Astrocyte of the cerebellum (primary cell): ENCODE results near the gene SETBP1.

Experiments used
- DNase-seq: peaks from one replicate; pipeline ENCODE4 v3.0.0-alpha.2; 2011; ENCODE audit warnings: low read depth
- H3K4me3 ChIP-seq: 2 replicates; pipeline ENCODE4 v1.5.1; 2011; ENCODE audit warnings: mild to moderate bottlenecking, low read depth, low read length, moderate library complexity
- CTCF ChIP-seq: IDR thresholded peaks from 2 replicates; pipeline ENCODE4 v1.5.1; 2012; ENCODE audit warnings: low read length, low read depth, moderate library complexity, mild to moderate bottlenecking; ENCODE audit errors: missing control alignments
- in situ Hi-C: cut with HindIII; loops from 2 replicates; pipeline ENCODE4 v1.10.0; 2017; ENCODE audit warnings: low sequenced_read_pairs

SETBP1 gene

DNA sequence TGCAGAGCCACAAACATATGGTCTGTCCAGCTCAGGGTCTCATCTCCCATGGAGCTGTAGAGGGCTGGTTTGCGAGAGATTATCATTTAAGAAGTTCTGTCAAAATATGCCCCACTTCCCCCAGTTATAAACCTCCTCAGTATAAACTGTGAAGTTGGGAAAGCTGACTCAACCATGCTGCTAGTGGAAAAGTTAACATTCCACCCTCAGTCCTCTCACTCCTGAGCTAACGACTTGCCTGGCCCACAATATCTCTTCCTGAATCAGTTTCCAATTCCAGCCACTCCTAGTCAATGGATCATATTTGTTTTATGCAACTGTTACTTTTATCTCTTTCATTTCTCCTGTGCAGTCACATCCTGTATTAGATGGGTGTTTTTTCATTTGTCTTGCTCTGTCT lies 326.2 kb downstream of the SETBP1 start:
- DNase-seq = no peak
- H3K4me3 ChIP-seq = no peak overlapping the region
- in situ Hi-C loops = no loop called here
- no peak for TF ChIP-seq CTCF

GRCh38 chr18:45007531-45007930 lies 326.8 kb downstream of the SETBP1 start:
- no peak overlapping the region for H3K4me3 ChIP-seq
- TF ChIP-seq CTCF = no peak
- DNase-seq = no peak
- in situ Hi-C loops = no loop called here

- in situ Hi-C loops = no loop called here
- no peak overlapping the region for H3K4me3 ChIP-seq
- DNase-seq = no peak
- no peak for TF ChIP-seq CTCF
Observed at GRCh38 chr18:45008694-45009413, 328.2 kb downstream of the SETBP1 start.

DNA sequence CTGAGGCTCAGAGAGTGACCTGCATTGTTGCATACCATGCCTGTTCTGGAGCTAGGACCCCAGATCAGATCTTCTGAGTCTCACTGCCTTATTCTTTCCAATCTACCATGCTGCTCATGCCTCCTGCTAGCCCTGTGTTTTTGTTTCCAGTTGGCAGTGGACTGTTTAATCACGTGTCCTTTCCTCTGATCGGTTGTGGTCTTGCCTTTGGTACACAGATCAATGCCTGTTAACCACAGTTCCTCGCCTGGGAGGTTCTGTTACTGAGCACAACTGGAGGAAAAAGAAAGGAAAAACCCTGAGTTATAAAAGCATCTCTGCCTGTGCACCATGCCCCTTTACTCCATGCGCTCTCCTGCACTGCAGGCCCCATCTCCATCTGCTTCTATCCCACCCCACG lies 329.1 kb downstream of the SETBP1 start:
- no peak overlapping the region for H3K4me3 ChIP-seq
- in situ Hi-C loops = no loop called here
- no peak for TF ChIP-seq CTCF
- peak; percentile 40 for DNase-seq

DNA sequence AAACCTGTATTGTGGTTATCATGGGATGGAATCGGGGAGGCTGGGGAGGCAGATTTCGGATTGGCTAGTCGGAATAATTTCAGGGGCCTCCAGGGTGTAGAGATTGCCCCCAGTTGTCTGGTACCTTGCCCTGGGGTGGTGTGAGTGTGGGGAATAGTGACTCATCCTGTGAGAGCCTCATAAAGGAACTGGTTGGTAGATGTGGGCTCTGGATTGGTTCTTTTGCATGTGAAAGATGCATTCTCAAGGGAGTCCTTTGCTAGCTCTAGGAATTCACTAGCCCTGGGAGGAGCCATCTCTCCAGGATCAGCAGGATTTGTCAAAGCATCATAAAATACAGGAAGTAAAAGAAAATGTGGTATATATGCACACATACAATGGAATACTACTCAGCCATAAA lies 331.6 kb downstream of the SETBP1 start:
- DNase-seq = no peak
- TF ChIP-seq CTCF = no peak
- in situ Hi-C loops = no loop called here
- H3K4me3 ChIP-seq = no peak overlapping the region

GRCh38 chr18:45014047-45014501 lies 333.4 kb downstream of the SETBP1 start:
- H3K4me3 ChIP-seq = no peak overlapping the region
- in situ Hi-C loops = no loop called here
- TF ChIP-seq CTCF = peak; percentile 77
- peak; percentile 82 for DNase-seq
